SK-N-SH (cell line): ENCODE results near the gene CLASP1. TPM values are rescaled to one million over a fixed set of nuclear protein-coding genes. Genes with fewer than 3 reads are reported as not detected.

ENCODE experiments used
- CTCF ChIA-PET: fragments of 300-600, 350-600 bp; formaldehyde crosslinking; extraction: SDS; loops from one replicate; lab custom pipeline; 2021; lab: Yijun Ruan, JAX
- POLR2A ChIA-PET: fragments of 350-600 bp; sonication (Branson Sonifier 250); formaldehyde crosslinking; extraction: SDS; loops from one replicate; lab custom pipeline; 2020; ENCODE audit warnings: antibody characterized with exemption, inconsistent platforms; lab: Yijun Ruan, JAX
- DNase-seq: peaks from one replicate; pipeline ENCODE4 v3.0.0; 2012
- H2AFZ ChIP-seq: fragments of 200-600 bp; sonication (generic); 2 replicates; pipeline ENCODE4 v1.8.1; 2016; ENCODE audit warnings: antibody characterized with exemption, mild to moderate bottlenecking, low read depth
- H3F3A ChIP-seq: fragments of 200-600 bp; sonication (generic); replicated peaks from 2 replicates; pipeline ENCODE3; 2016; ENCODE audit warnings: antibody characterized with exemption, mild to moderate bottlenecking; ENCODE audit not compliant: insufficient read depth
- H3K27ac ChIP-seq, 2 experiments: fragments of 200-500 bp in 1 of 2; fragments of 200-600 bp in 1 of 2; sonication (Bioruptor generic) in 1 of 2; sonication (generic), shearing (Covaris generic) in 1 of 2; 2 replicates each; pipeline versions ENCODE4 v1.5.1 to v1.6.1; 2014 to 2016; ENCODE audit warnings: low read depth in 2 of 2, inconsistent platforms in 1 of 2, low read length in 1 of 2, mild to moderate bottlenecking in 1 of 2, mixed read lengths in 1 of 2
- H3K27me3 ChIP-seq: fragments of 200-600 bp; sonication (generic), shearing (Covaris generic); 2 replicates; pipeline ENCODE4 v1.6.1; 2016; ENCODE audit warnings: mixed run types; ENCODE audit not compliant: insufficient read depth
- H3K36me3 ChIP-seq, 2 experiments: fragments of 200-500 bp in 1 of 2; fragments of 200-600 bp in 1 of 2; sonication (Bioruptor generic) in 1 of 2; sonication (generic) in 1 of 2; replicated peaks in 1 of 2; 2 replicates each; pipeline versions ENCODE3 to v1.5.1; 2014 to 2016; ENCODE audit warnings: low read length in 1 of 2, mild to moderate bottlenecking in 1 of 2; ENCODE audit not compliant: insufficient read depth in 2 of 2, control insufficient read depth in 1 of 2
- H3K4me1 ChIP-seq, 2 experiments: fragments of 200-500 bp in 1 of 2; fragments of 200-600 bp in 1 of 2; sonication (Bioruptor generic) in 1 of 2; sonication (generic), shearing (Covaris generic) in 1 of 2; 2 replicates each; pipeline versions ENCODE4 v1.5.1 to v1.6.1; 2014 to 2016; ENCODE audit warnings: low read depth in 1 of 2, low read length in 1 of 2, mixed run types in 1 of 2; ENCODE audit not compliant: insufficient read depth in 2 of 2, control insufficient read depth in 1 of 2
- H3K4me2 ChIP-seq: fragments of 200-600 bp; sonication (generic), shearing (Covaris generic); 2 replicates; pipeline ENCODE4 v1.6.1; 2017; ENCODE audit warnings: mixed run types
- H3K4me3 ChIP-seq, 2 experiments: fragments of 200-500 bp in 1 of 2; fragments of 200-600 bp in 1 of 2; sonication (Bioruptor generic) in 1 of 2; sonication (generic), shearing (Covaris generic) in 1 of 2; 2 replicates each; pipeline versions ENCODE4 v1.5.1 to v1.8.1; 2014 to 2016; ENCODE audit warnings: low read depth in 2 of 2, inconsistent platforms in 1 of 2, low read length in 1 of 2, mild to moderate bottlenecking in 1 of 2, mixed read lengths in 1 of 2, moderate library complexity in 1 of 2
- H3K79me2 ChIP-seq: fragments of 200-600 bp; sonication (generic); 2 replicates; pipeline ENCODE4 v1.8.1; 2017; ENCODE audit warnings: mild to moderate bottlenecking; ENCODE audit not compliant: insufficient read depth
- H3K9ac ChIP-seq: fragments of 200-600 bp; sonication (generic); 2 replicates; pipeline ENCODE4 v1.6.1; 2017; ENCODE audit warnings: mixed run types
- H3K9me2 ChIP-seq: fragments of 200-600 bp; sonication (generic); 2 replicates; pipeline ENCODE4 v1.6.1; 2017; ENCODE audit warnings: mixed run types
- H3K9me3 ChIP-seq: fragments of 200-600 bp; sonication (generic); 2 replicates; pipeline ENCODE4 v1.6.1; 2017; ENCODE audit warnings: mixed run types, mild to moderate bottlenecking, moderate library complexity
- H4K20me1 ChIP-seq: fragments of 200-600 bp; sonication (generic); 2 replicates; pipeline ENCODE4 v1.6.1; 2017; ENCODE audit warnings: mild to moderate bottlenecking, mixed run types; ENCODE audit not compliant: insufficient read depth
- ELF1 ChIP-seq: IDR thresholded peaks from 2 replicates; pipeline ENCODE4 v1.4.0; 2012
- EP300 ChIP-seq, 2 experiments: IDR thresholded peaks; 2 replicates each; pipeline versions ENCODE4 v1.4.0 to v1.6.1; 2012; ENCODE audit warnings: borderline replicate concordance in 1 of 2, low read depth in 1 of 2, low read length in 1 of 2
- FOSL2 ChIP-seq: IDR thresholded peaks from 2 replicates; pipeline ENCODE4 v1.4.0; 2012; ENCODE audit warnings: low read depth, mild to moderate bottlenecking, moderate library complexity, borderline replicate concordance
- FOXJ3 ChIP-seq: sonication (generic); formaldehyde crosslinking; IDR thresholded peaks from 2 replicates; pipeline ENCODE4 v1.5.1; 2020; ENCODE audit warnings: mild to moderate bottlenecking, missing genetic modification reagents
- GABPA ChIP-seq: IDR thresholded peaks from 2 replicates; pipeline ENCODE4 v1.4.0; 2012; ENCODE audit warnings: low read depth, mild to moderate bottlenecking
- JUND ChIP-seq: IDR thresholded peaks from 2 replicates; pipeline ENCODE4 v1.4.0; 2012
- MAX ChIP-seq: IDR thresholded peaks from 2 replicates; pipeline ENCODE4 v1.4.0; 2012; ENCODE audit warnings: low read depth
- MXI1 ChIP-seq: IDR thresholded peaks from 2 replicates; pipeline ENCODE4 v1.6.1; 2012; ENCODE audit warnings: mild to moderate bottlenecking, low read depth, low read length, improper control_type of control experiment
- NFIC ChIP-seq: IDR thresholded peaks from 2 replicates; pipeline ENCODE4 v1.4.0; 2012; ENCODE audit warnings: borderline replicate concordance
- POLR2AphosphoS5 ChIP-seq: IDR thresholded peaks from 2 replicates; pipeline ENCODE4 v1.6.1; 2012; ENCODE audit warnings: low read depth, low read length
- RCOR1 ChIP-seq: fragments of 150-350 bp; IDR thresholded peaks from 2 replicates; pipeline ENCODE4 v1.6.1; 2017; ENCODE audit warnings: antibody characterized with exemption, low read length
- SIN3A ChIP-seq: IDR thresholded peaks from 2 replicates; pipeline ENCODE4 v1.6.1; 2012; ENCODE audit warnings: low read depth, mild to moderate bottlenecking, low read length, moderate library complexity, borderline replicate concordance
- TCF12 ChIP-seq: IDR thresholded peaks from 2 replicates; pipeline ENCODE4 v1.4.0; 2012
- USF2 ChIP-seq: fragments of 150-350 bp; IDR thresholded peaks from 2 replicates; pipeline ENCODE4 v1.6.1; 2017; ENCODE audit warnings: antibody characterized with exemption, low read length, low read depth, borderline replicate concordance
- YY1 ChIP-seq: IDR thresholded peaks from 2 replicates; pipeline ENCODE4 v1.4.0; 2012; ENCODE audit warnings: low read depth, mild to moderate bottlenecking
- WGBS: methylation state at CpG from one replicate; pipeline ENCODE4 v1.1.6; 2017; ENCODE audit warnings: low lambda C conversion rate; 5-methylcytosine and 5-hydroxymethylcytosine counted together
- polyA plus RNA-seq, 3 experiments: library from polyadenylated mRNA; depleted of rRNA; stranded (reverse); fragments of >200 nt; gene quantifications; 2 replicates each; pipeline ENCODE4 v1.2.3, GENCODE V29; 2012
- TF ChIP-seq, protein P1 (sequence below): fragments of 200-600 bp; sonication (generic); IDR thresholded peaks from 2 replicates; pipeline ENCODE4 v1.6.1; 2017; ENCODE audit warnings: antibody characterized with exemption, mild to moderate bottlenecking, moderate library complexity
- TF ChIP-seq, protein P2 (sequence below): IDR thresholded peaks from 2 replicates; pipeline ENCODE4 v1.4.0; 2012; ENCODE audit warnings: low read depth, borderline replicate concordance
- TF ChIP-seq, protein P3 (sequence below): fragments of 150-350 bp; IDR thresholded peaks from 2 replicates; pipeline ENCODE4 v1.6.1; 2016; ENCODE audit warnings: mild to moderate bottlenecking, low read depth, low read length

The CLASP1 gene
- polyA plus RNA-seq, 1 of the 3 experiments (the other 2 are of a cell fraction), result 4.9 TPM

DNA sequence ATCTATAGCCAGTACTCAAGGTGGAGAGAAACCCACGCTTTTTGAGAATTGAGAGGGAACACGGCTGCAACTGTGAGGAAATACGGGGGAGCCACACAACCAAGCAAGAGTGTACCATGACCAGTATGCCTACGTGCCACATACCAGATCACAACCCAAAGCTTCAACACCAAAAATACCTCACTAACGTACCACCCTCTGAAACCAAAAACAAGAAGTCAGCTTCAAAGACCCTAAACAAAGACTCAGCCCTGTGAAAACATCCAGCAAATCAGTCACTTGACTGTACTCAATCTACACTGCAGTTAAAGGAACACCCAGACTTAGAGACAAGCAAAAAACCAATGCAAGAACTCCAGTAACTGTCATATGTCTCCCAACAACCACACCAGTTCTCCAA is 101.6 kb downstream of the CLASP1 start:
- Histone ChIP-seq H3K4me2 (no peak overlapping the region), H3F3A (no peaks in the 10 kb centered on the region), H3K79me2 (peaks cover 75% of the 10 kb centered on the region), H4K20me1 (peaks cover 10% of the 10 kb centered on the region; the same call in 1 of the 2 replicates), H3K4me3 (no peak overlapping the region), H3K9me3 (0 out of 2 replicates have a peak, but pooled peaks cover 4% of the 10 kb centered on the region), H3K27me3 (no peaks in the 10 kb centered on the region), H3K27ac (no peak overlapping the region), H3K9me2 (no peaks in the 10 kb centered on the region), H3K4me1 (no peaks in the 10 kb centered on the region; a peak in 1 of 4 replicates), H2AFZ (no peak overlapping the region), H3K36me3 (no peaks in the 10 kb centered on the region), H3K9ac (no peak overlapping the region)
- POLR2A ChIA-PET, result interaction anchor here (1.0 to 1.4 kb wide), 2 partner anchors 17 to 18 kb away, joined by 3 read pairs; partner anchors contain the start of gene RNU4ATAC
- TF ChIP-seq JUND (no peak), ELF1 (no peak), NFIC (no peak), FOSL2 (no peak), FOXJ3 (CRISPR knock-in tag) (no peak), POLR2AphosphoS5 (no peak), MXI1 (no peak), MAX (no peak), TCF12 (no peak), RCOR1 (no peak), EP300 (IDR thresholded peaks at IDR 0.05; ENCODE audit: borderline replicate concordance in 1 of 2, low read depth in 1 of 2, low read length in 1 of 2) (no peak), USF2 (no peak), GABPA (no peak), YY1 (no peak), SIN3A (no peak)
- TF ChIP-seq, protein P1, sequence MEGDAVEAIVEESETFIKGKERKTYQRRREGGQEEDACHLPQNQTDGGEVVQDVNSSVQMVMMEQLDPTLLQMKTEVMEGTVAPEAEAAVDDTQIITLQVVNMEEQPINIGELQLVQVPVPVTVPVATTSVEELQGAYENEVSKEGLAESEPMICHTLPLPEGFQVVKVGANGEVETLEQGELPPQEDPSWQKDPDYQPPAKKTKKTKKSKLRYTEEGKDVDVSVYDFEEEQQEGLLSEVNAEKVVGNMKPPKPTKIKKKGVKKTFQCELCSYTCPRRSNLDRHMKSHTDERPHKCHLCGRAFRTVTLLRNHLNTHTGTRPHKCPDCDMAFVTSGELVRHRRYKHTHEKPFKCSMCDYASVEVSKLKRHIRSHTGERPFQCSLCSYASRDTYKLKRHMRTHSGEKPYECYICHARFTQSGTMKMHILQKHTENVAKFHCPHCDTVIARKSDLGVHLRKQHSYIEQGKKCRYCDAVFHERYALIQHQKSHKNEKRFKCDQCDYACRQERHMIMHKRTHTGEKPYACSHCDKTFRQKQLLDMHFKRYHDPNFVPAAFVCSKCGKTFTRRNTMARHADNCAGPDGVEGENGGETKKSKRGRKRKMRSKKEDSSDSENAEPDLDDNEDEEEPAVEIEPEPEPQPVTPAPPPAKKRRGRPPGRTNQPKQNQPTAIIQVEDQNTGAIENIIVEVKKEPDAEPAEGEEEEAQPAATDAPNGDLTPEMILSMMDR, result no peak
- TF ChIP-seq, protein P2, sequence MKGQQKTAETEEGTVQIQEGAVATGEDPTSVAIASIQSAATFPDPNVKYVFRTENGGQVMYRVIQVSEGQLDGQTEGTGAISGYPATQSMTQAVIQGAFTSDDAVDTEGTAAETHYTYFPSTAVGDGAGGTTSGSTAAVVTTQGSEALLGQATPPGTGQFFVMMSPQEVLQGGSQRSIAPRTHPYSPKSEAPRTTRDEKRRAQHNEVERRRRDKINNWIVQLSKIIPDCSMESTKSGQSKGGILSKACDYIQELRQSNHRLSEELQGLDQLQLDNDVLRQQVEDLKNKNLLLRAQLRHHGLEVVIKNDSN, result no peak
- TF ChIP-seq, protein P3, sequence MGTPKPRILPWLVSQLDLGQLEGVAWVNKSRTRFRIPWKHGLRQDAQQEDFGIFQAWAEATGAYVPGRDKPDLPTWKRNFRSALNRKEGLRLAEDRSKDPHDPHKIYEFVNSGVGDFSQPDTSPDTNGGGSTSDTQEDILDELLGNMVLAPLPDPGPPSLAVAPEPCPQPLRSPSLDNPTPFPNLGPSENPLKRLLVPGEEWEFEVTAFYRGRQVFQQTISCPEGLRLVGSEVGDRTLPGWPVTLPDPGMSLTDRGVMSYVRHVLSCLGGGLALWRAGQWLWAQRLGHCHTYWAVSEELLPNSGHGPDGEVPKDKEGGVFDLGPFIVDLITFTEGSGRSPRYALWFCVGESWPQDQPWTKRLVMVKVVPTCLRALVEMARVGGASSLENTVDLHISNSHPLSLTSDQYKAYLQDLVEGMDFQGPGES, result no peak
- CTCF ChIA-PET, result interaction anchor here (1.1 kb wide), 1 partner anchor 12 kb away, joined by 3 read pairs; no protein-coding TSS in a partner anchor
- no peak for DNase-seq
- WGBS, result 96% methylated on average over 5 of the region's 5 CpGs
